HG02840 (cell line): ENCODE results near the gene NR3C1.

Source experiments
- ATAC-seq: cut with Tn5 transposase; IDR thresholded peaks from one replicate; pipeline ENCODE4 v1.9.1; 2021; ENCODE audit warnings: mild to moderate bottlenecking, moderate library complexity, moderate number of reproducible peaks; ENCODE audit not compliant: unreplicated experiment, low FRiP score

Gene NR3C1

GRCh38 chr5:143403593-143404415, at the start of gene NR3C1:
Gene NR3C1 (minus strand): TSS chr5:143403686. CDS start chr5:143400839, 2,847 bp downstream.
- peak; percentile 56 for ATAC-seq

- ATAC-seq, result no peak
Observed at GRCh38 chr5:143449772-143450171, 46.3 kb upstream of the NR3C1 start.

- ATAC-seq, result no peak
Observed at GRCh38 chr5:143448518-143448917, 45.0 kb upstream of the NR3C1 start.

GRCh38 chr5:143447983-143448382, 44.5 kb upstream of the NR3C1 start:
- ATAC-seq, result no peak

GRCh38 chr5:143446535-143447226, 43.2 kb upstream of the NR3C1 start:
- no peak for ATAC-seq

GRCh38 chr5:143445776-143446175, 42.3 kb upstream of the NR3C1 start:
- no peak for ATAC-seq

GRCh38 chr5:143443330-143443729, 39.8 kb upstream of the NR3C1 start:
- no peak for ATAC-seq

GRCh38 chr5:143442385-143442784, 38.9 kb upstream of the NR3C1 start:
- no peak for ATAC-seq

- no peak for ATAC-seq
Observed at GRCh38 chr5:143440448-143441115, 37.1 kb upstream of the NR3C1 start.

GRCh38 chr5:143437666-143438273, 34.3 kb upstream of the NR3C1 start:
- no peak for ATAC-seq

GRCh38 chr5:143436871-143437270, 33.4 kb upstream of the NR3C1 start:
- no peak for ATAC-seq

GRCh38 chr5:143435210-143435657, 31.7 kb upstream of the NR3C1 start:
- peak; percentile 73 for ATAC-seq

GRCh38 chr5:143434261-143435209, 31.0 kb upstream of the NR3C1 start:
- ATAC-seq, result peak; percentile 16

GRCh38 chr5:143433670-143434069, 30.2 kb upstream of the NR3C1 start:
- no peak for ATAC-seq

- no peak for ATAC-seq
Observed at GRCh38 chr5:143432658-143433239, 29.3 kb upstream of the NR3C1 start.

GRCh38 chr5:143431789-143432188, 28.3 kb upstream of the NR3C1 start:
- no peak for ATAC-seq

- ATAC-seq, result no peak
Observed at GRCh38 chr5:143428738-143429420, 25.4 kb upstream of the NR3C1 start.

GRCh38 chr5:143428155-143428554, 24.7 kb upstream of the NR3C1 start:
- no peak for ATAC-seq
